SKM-1 (cell line): Measurements from ENCODE around the gene EHD3.

ENCODE experiments used
- DNase-seq: peaks from one replicate; lab custom pipeline; 2025; ENCODE audit not compliant: unreplicated experiment; lab: John Stamatoyannopoulos, UW

The EHD3 gene

GRCh38 chr2:31233741-31234682 lies at the start of gene EHD3:
EHD3 (plus strand) TSS chr2:31234152; CDS start chr2:31234622, 470 bp downstream.
- DNase-seq, result peak; percentile 34

GRCh38 chr2:31187166-31187565 lies 46.8 kb upstream of the EHD3 start:
- DNase-seq, result no peak

- DNase-seq, result no peak
Observed at GRCh38 chr2:31188131-31188530, 45.8 kb upstream of the EHD3 start.

- DNase-seq, result no peak
Observed at GRCh38 chr2:31189141-31189540, 44.8 kb upstream of the EHD3 start.

GRCh38 chr2:31190188-31190587 lies 43.8 kb upstream of the EHD3 start:
- DNase-seq, result no peak

GRCh38 chr2:31191931-31192330 lies 42.0 kb upstream of the EHD3 start:
- no peak for DNase-seq

GRCh38 chr2:31192396-31192795 lies 41.6 kb upstream of the EHD3 start:
- DNase-seq, result no peak

GRCh38 chr2:31192851-31193392 lies 41.0 kb upstream of the EHD3 start:
- DNase-seq, result no peak

- DNase-seq, result no peak
Observed at GRCh38 chr2:31193806-31194205, 40.1 kb upstream of the EHD3 start.

GRCh38 chr2:31196622-31197021 lies 37.3 kb upstream of the EHD3 start:
- DNase-seq, result no peak

GRCh38 chr2:31197166-31197565 lies 36.8 kb upstream of the EHD3 start:
- no peak for DNase-seq

GRCh38 chr2:31197669-31198068 lies 36.3 kb upstream of the EHD3 start:
- no peak for DNase-seq

- no peak for DNase-seq
Observed at GRCh38 chr2:31199206-31199605, 34.7 kb upstream of the EHD3 start.

GRCh38 chr2:31200972-31201371 lies 33.0 kb upstream of the EHD3 start:
- no peak for DNase-seq

- DNase-seq, result no peak
Observed at GRCh38 chr2:31202041-31202440, 31.9 kb upstream of the EHD3 start.

GRCh38 chr2:31202833-31203232 lies 31.1 kb upstream of the EHD3 start:
- no peak for DNase-seq

GRCh38 chr2:31203916-31204315 lies 30.0 kb upstream of the EHD3 start:
- no peak for DNase-seq

- no peak for DNase-seq
Observed at GRCh38 chr2:31204783-31205182, 29.2 kb upstream of the EHD3 start.

GRCh38 chr2:31205186-31205585 lies 28.8 kb upstream of the EHD3 start:
- no peak for DNase-seq

GRCh38 chr2:31205613-31206012 lies 28.3 kb upstream of the EHD3 start:
- no peak for DNase-seq

GRCh38 chr2:31207790-31208189 lies 26.2 kb upstream of the EHD3 start:
- DNase-seq, result no peak

- DNase-seq, result no peak
Observed at GRCh38 chr2:31208240-31208639, 25.7 kb upstream of the EHD3 start.
